GM19455 (cell line): ENCODE results near the gene TAS2R60.
"Not testable (repeated sequence)": the region's sequence is repeated elsewhere in the genome, so short reads cannot be mapped to it uniquely, and the experiment has no call there.

Experiments used
- ATAC-seq: cut with Tn5 transposase; IDR thresholded peaks from one replicate; pipeline ENCODE4 v1.9.1; 2021; ENCODE audit not compliant: unreplicated experiment

Gene TAS2R60

DNA sequence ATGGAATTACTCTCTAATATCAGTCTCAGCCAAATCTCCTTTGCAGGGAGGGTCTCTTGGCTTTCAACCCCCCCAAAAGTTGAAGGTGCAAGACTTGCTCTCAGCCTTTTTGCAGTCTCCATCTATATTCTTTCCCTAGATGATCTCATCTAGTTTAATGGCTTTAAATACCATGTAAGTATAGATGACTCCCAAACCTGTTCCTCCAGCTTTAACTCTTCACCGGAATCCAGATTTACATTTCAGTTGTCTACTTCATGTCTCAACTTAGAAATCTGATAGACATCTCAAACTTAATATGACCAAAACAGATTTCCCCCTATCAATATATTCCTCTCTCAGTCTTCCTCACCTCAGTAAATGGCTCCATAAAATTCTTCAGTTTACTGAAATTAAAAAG is 24.5 kb downstream of the TAS2R60 start:
- ATAC-seq: no peak

DNA sequence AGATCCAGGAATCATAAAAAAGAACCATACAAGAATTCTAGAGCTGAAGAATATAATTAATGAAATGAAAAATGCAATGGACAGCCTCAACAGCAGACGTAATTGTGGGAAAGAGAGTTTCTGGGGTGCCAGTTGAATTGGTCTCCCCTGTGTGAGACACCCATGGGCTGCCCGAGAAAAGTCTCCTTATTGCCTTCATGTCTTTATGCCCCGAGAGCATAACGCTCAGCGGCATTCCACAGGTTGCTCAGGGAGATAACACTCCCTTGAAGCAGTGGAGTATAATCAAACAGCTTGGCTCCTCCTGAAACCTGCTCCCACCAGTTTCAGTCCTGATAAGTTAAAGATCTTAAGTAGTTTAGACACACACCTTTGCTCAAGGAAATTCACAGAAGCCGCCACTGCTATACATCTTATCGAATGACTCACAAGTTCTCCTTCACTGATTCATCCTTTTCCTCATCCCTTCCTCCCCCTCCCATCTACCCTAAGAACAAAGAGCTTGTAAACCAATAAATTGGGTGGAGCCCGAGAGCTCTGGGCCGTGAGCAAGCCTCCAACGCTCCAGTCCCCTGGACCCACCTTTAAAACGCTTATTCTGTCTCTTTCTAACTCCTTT is 28.9 kb downstream of the TAS2R60 start:
- not testable (repeated sequence) for ATAC-seq

DNA sequence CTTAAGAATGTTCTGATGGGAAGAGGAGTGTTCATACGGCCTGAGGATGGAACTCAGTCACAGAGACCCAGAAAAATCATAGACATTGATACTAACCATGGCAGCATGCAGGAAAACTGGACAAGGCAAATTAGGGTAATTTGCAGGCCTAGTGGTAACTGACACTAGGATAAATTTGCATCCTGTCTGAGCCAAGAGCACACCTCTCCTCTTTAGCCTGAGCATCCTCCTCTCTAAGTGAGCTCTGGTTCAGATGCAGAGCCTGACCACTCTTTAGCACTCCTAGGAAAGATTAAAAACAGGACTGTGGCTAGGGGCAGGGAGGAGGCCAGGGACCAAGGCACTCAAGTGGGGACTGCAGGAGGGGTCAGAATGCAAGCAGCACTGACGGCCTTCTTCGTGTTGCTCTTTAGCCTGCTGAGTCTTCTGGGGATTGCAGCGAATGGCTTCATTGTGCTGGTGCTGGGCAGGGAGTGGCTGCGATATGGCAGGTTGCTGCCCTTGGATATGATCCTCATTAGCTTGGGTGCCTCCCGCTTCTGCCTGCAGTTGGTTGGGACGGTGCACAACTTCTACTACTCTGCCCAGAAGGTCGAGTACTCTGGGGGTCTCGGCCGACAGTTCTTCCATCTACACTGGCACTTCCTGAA is 34.4 kb downstream of the TAS2R60 start, which contains the start of gene TAS2R41:
TSS of gene TAS2R41 (plus strand) at position 373 of the 650 bp plus-strand sequence. CDS start at position 373, 0 bp downstream.
- no peak for ATAC-seq

GRCh38 chr7:143479055-143479766 is 36.0 kb downstream of the TAS2R60 start:
- ATAC-seq: no peak

DNA sequence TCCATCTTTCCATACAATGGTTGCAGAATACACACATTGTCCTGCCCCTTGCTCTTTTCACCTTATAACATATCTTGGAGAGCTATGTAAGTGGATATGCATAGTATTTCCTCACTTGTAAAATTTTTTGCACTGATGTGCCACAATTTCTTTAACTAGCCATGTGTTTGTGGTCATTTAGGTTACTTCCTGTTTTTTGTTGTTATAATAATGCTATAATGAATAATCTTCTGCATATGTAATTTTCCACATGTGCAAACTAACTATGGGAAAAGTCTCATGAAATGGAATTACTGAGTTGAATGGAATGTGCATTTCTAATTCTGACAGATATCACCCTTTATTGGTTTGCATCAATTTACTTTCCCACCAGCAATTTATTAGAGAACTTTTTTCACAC is 37.2 kb downstream of the TAS2R60 start:
- ATAC-seq: no peak

GRCh38 chr7:143484119-143484518 is 40.9 kb downstream of the TAS2R60 start:
- no peak for ATAC-seq

GRCh38 chr7:143485094-143485493 is 41.8 kb downstream of the TAS2R60 start:
- no peak for ATAC-seq

DNA sequence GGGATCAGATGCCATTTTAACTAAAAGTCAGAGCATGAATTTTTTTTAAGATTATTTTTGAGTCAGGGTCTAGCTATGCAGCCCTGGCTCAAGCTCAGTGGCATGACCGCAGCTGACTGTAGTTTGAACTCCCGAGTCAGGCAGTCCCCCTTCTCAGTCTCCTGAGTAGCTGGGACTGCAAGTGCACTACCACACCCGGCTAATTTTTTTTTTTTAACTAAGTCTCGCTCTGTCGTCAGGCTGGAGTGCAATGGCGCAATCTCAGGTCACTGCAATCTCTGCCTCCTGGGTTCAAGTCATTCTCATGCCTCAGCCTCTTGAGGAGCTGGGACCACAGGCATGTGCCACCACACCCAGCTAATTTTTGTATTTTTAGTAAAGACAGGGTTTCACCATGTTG is 42.2 kb downstream of the TAS2R60 start:
- no peak for ATAC-seq

DNA sequence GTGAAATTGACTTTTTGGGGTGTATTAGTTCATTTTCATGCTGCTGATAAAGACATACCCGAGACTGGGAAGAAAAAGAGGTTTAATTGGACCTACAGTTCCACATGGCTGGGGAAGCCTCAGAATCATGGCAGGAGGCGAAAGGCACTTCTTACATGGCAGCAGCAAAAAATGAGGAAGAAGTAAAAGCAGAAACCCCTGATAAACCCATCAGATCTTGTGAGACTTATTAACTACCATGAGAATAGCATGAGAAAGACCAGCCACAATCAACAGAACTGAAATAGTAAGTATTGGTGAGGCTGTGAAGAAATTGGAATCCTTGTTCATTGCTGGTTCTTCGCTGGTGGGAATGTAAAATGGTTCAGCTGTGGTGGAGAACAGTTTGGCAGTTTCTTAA is 43.0 kb downstream of the TAS2R60 start:
- ATAC-seq: not testable (repeated sequence)

DNA sequence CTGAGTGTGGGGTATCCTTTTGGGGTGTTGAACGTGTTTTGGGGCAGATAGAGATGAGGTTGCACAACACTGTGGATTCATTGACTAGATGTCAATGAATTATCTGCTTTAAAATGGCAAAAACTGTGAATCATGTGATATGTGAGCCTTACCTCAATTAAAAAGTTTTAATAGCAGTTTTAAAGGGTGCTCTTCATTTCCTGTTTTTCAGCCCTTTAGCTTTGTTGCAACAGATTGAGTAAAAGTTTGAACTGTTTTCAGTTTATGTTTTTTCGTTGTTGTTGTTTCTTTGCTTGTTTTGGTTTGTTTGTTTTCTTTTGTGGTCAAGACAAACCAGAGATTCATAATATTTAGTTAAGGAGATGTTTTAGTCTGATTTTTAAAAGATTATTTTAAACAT is 43.8 kb downstream of the TAS2R60 start:
- no peak for ATAC-seq

- ATAC-seq: no peak
Measured at GRCh38 chr7:143487566-143487965, 44.3 kb downstream of the TAS2R60 start.

- no peak for ATAC-seq
Measured at GRCh38 chr7:143490717-143491306, 47.6 kb downstream of the TAS2R60 start.

DNA sequence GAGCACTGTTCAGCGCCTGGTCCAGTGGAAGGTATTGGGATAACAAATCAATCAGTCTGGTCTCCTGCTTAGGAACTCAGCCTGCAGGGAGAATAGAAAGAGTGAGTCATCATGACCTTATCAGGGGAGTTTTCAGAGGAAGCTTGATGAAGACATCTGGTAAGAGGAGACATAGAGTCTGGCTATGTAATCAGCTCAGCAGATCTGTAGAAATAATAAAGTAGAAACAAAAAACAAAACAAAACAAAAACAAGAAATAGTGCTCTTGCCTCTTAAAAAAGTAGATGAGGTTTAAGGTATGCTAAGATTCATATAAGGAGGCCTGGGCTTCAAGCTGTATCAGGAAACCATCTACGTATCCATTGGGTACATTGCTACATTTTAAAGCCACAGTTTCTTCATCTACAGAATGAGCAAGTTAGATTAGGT is 48.8 kb downstream of the TAS2R60 start:
- ATAC-seq: no peak

DNA sequence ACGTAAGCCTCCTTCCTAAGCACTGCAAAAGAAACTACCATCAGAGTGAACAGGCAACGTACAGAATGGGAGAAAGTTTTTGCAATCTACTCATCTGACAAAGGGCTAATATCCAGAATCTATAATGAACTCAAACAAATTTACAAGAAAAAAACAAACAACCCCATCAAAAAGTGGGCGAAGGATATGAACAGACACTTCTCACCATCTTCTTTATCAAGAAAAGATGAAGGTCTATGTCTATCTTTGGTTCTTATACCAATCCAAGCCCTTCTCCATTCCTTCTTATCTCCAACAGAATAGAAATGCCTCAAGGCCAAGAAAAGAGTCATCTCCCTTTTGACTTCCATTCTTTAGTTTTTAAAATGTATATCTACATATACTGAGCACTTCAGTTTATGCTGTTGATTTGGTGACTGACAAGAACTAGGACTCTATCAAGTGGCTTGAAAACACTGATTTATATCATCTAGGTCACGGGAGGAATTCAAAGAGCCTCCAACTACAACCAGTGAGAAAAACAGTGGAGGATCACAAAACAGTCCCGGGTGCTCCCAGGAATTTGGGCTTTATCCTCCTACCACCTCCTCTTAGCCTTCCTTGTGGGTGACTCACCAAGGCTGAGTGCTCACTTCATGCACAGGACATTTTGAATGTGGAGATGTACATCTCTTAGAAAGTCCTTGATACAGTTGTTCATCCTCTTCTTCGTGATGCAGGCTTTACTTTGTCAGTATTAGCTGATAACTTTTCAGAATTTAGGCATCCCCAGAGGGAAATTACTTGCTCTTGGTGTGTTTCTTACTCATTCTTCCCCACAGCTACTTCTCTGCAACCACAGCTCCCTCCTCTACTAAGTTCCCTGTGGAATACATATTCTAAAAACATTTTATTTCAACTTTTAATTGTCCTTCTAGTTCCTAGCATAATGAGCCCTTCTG is 49.8 kb downstream of the TAS2R60 start:
- ATAC-seq: no peak

DNA sequence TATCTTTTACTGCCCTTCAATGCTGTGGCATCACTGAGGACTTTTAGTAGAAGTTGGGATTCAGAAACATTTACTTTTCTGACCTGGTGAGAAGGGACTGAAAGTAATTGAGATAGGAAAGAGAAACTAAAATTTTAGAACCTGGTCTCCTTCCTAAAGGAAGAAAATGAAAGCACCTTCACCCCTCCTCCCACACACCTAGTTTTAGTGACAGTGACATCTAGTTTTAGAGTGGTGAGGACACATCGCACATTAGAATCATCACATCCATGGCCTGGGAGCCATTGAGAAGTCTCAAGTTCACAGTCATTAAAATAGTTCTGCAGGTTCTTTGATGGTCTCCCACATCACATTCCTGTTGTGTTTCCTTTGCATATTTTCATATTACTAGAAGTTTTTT is 50.5 kb downstream of the TAS2R60 start:
- no peak for ATAC-seq
